ENCODE measurements around the gene NUDT22.
A peak's percentile ranks its signal among the peaks of the same experiment; 100 is the strongest.

The NUDT22 gene

DNA sequence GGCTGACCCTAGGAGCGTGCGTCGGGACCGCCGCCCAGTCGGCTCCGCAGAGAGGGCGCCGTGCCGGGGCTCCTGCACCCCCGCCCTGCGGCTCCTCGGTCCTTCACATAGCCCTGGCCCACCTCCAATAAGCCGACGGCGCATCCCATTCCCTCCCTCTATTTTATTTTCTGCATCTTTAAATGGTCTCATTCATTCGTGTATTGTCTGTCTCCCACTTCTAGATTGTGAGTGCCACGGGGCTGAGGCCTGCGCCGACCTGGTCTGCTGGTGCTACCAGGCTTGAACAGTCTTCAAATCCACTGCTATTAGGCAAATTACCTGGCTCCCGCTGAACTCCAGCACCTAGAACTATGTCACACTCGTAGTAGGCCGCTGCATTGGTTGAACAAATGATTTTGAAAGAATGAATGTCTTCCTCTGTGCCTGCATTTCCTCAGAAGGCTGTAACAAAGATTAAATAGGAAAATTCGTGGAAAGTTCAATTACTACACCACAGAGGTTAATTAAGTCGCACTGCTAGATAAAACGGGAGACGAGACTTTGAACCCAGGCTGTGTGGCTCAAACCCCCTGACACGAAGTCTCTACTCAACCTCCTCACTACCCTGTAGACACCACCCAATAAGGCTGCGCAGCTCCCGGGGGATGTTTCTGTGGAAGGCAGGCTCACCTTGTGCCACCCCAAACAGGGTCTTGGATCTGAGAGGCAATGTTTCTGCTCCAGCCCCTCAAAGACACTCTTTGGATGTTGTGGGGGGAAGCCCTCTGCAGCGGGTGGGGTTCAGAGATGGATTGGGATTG is 21.9 kb downstream of the NUDT22 start:
- peak overlapping the region; percentile 95 to 100 for H3K4me3 ChIP-seq (ENCODE audit: low read depth in 1 of 2, low read length in 2 of 2)
- peak overlapping the region; percentile 67 to 92 for H3K9ac ChIP-seq (ENCODE audit: low read depth in 1 of 2, low read length in 2 of 2)
- H3K36me3 ChIP-seq (ENCODE audit: control insufficient read depth in 1 of 2, insufficient read depth in 2 of 2, low read length in 2 of 2): peaks cover 0 to 12% of the 10 kb centered on the region in 2 donors
- peak overlapping the region; percentile 30 for H3K27ac ChIP-seq (ENCODE audit: low read depth, low read length)
- H3K4me1 ChIP-seq (ENCODE audit: control insufficient read depth in 1 of 2, insufficient read depth in 2 of 2, low read length in 2 of 2): peaks cover 52 to 74% of the 10 kb centered on the region in 2 donors
- H3K9me3 ChIP-seq (ENCODE audit: control insufficient read depth in 1 of 2, low read length in 2 of 2): no peaks in the 10 kb centered on the region
- no peaks in the 10 kb centered on the region for H3K27me3 ChIP-seq (ENCODE audit: control insufficient read depth in 1 of 2, insufficient read depth in 2 of 2, low read length in 2 of 2)

DNA sequence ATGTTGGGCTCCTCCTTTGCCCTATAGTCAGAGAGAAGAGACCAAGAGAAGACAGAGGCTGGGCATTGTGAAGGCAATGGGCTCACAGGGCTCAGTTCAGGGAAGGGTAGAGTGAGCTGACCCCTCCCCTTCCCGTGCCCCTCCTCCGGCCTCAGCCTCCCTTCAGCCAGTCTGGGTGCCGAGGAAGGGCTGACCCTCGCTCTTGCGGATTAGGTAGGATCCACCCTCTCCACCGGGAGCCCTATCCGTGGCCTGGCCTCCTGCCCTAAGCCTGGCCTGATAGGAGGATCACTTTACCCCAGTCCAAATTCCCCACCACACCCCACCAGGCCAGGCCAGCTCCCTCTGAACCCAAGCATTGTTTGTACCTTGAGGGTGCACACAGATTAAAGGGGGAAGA is 22.5 kb downstream of the NUDT22 start:
- peak overlapping the region in 1 of 2 donors; percentile 100 for H3K4me3 ChIP-seq (ENCODE audit: low read depth in 1 of 2, low read length in 2 of 2)
- H3K27ac ChIP-seq (ENCODE audit: low read depth, low read length): no peak overlapping the region
- H3K9ac ChIP-seq (ENCODE audit: low read depth in 1 of 2, low read length in 2 of 2): peak overlapping the region; percentile 38 to 92
- peaks cover 52 to 74% of the 10 kb centered on the region in 2 donors for H3K4me1 ChIP-seq (ENCODE audit: control insufficient read depth in 1 of 2, insufficient read depth in 2 of 2, low read length in 2 of 2)
- no peaks in the 10 kb centered on the region for H3K9me3 ChIP-seq (ENCODE audit: control insufficient read depth in 1 of 2, low read length in 2 of 2)
- no peaks in the 10 kb centered on the region for H3K27me3 ChIP-seq (ENCODE audit: control insufficient read depth in 1 of 2, insufficient read depth in 2 of 2, low read length in 2 of 2)
- H3K36me3 ChIP-seq (ENCODE audit: control insufficient read depth in 1 of 2, insufficient read depth in 2 of 2, low read length in 2 of 2): peaks cover 0 to 7% of the 10 kb centered on the region in 2 donors

- no peak overlapping the region for H3K4me3 ChIP-seq (ENCODE audit: low read depth in 1 of 2, low read length in 2 of 2)
- H3K27ac ChIP-seq (ENCODE audit: low read depth, low read length): no peak overlapping the region
- no peaks in the 10 kb centered on the region for H3K27me3 ChIP-seq (ENCODE audit: control insufficient read depth in 1 of 2, insufficient read depth in 2 of 2, low read length in 2 of 2)
- peak overlapping the region in 1 of 2 donors; percentile 25 for H3K9ac ChIP-seq (ENCODE audit: low read depth in 1 of 2, low read length in 2 of 2)
- H3K4me1 ChIP-seq (ENCODE audit: control insufficient read depth in 1 of 2, insufficient read depth in 2 of 2, low read length in 2 of 2): peaks cover 54 to 74% of the 10 kb centered on the region in 2 donors
- no peaks in the 10 kb centered on the region for H3K9me3 ChIP-seq (ENCODE audit: control insufficient read depth in 1 of 2, low read length in 2 of 2)
- peaks cover 0 to 4% of the 10 kb centered on the region in 2 donors for H3K36me3 ChIP-seq (ENCODE audit: control insufficient read depth in 1 of 2, insufficient read depth in 2 of 2, low read length in 2 of 2)
These were observed 23.0 kb downstream of the NUDT22 start for GRCh38 chr11:64249038-64249437.

- Histone ChIP-seq H3K9ac (ENCODE audit: low read depth in 1 of 2, low read length in 2 of 2) (peak overlapping the region; percentile 2 to 61), H3K9me3 (ENCODE audit: control insufficient read depth in 1 of 2, low read length in 2 of 2) (no peaks in the 10 kb centered on the region), H3K27me3 (ENCODE audit: control insufficient read depth in 1 of 2, insufficient read depth in 2 of 2, low read length in 2 of 2) (no peaks in the 10 kb centered on the region), H3K4me1 (ENCODE audit: control insufficient read depth in 1 of 2, insufficient read depth in 2 of 2, low read length in 2 of 2) (peaks cover 58 to 78% of the 10 kb centered on the region in 2 donors), H3K27ac (ENCODE audit: low read depth, low read length) (no peak overlapping the region), H3K36me3 (ENCODE audit: control insufficient read depth in 1 of 2, insufficient read depth in 2 of 2, low read length in 2 of 2) (peaks cover under 1 to 9% of the 10 kb centered on the region in 2 donors), H3K4me3 (ENCODE audit: low read depth in 1 of 2, low read length in 2 of 2) (no peak overlapping the region)
These were observed 23.7 kb downstream of the NUDT22 start for GRCh38 chr11:64249563-64250414.

DNA sequence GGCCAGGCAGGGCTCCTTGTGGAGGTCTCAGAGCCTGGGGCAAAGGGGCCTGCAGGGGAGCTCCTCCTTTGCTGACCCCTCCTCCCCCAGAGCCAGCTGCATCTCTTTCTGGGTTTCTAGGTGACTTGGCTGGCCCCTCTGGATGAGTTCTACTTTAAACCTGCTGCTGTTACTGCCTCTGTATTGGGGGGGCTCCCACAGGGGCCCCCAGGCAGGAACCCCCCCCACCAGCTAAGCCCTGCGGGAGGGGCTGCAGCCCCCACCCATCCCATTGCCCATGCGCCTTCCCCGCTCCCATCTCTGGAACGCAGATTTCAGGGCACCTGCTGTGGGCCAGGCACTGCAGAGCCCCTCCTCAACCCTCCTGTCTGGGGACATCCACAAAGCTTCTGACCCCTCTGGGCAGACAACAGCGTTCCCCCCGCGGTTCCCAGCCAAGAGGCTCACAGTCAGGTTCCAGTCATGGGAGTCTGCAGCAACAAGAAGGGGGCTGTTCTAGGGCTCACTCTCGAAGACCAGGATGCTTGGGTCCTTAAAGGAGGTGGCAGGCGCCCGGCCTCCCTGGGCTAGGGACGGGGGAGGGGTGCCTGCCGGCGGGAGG is 24.4 kb downstream of the NUDT22 start:
- peaks cover 7 to 16% of the 10 kb centered on the region in 2 donors for H3K36me3 ChIP-seq (ENCODE audit: control insufficient read depth in 1 of 2, insufficient read depth in 2 of 2, low read length in 2 of 2)
- H3K27me3 ChIP-seq (ENCODE audit: control insufficient read depth in 1 of 2, insufficient read depth in 2 of 2, low read length in 2 of 2): no peaks in the 10 kb centered on the region
- peak overlapping the region; percentile 66 to 72 for H3K4me3 ChIP-seq (ENCODE audit: low read depth in 1 of 2, low read length in 2 of 2)
- no peaks in the 10 kb centered on the region for H3K9me3 ChIP-seq (ENCODE audit: control insufficient read depth in 1 of 2, low read length in 2 of 2)
- peaks cover 63 to 76% of the 10 kb centered on the region in 2 donors for H3K4me1 ChIP-seq (ENCODE audit: control insufficient read depth in 1 of 2, insufficient read depth in 2 of 2, low read length in 2 of 2)
- peak overlapping the region; percentile 61 to 82 for H3K9ac ChIP-seq (ENCODE audit: low read depth in 1 of 2, low read length in 2 of 2)
- H3K27ac ChIP-seq (ENCODE audit: low read depth, low read length): peak overlapping the region; percentile 39

DNA sequence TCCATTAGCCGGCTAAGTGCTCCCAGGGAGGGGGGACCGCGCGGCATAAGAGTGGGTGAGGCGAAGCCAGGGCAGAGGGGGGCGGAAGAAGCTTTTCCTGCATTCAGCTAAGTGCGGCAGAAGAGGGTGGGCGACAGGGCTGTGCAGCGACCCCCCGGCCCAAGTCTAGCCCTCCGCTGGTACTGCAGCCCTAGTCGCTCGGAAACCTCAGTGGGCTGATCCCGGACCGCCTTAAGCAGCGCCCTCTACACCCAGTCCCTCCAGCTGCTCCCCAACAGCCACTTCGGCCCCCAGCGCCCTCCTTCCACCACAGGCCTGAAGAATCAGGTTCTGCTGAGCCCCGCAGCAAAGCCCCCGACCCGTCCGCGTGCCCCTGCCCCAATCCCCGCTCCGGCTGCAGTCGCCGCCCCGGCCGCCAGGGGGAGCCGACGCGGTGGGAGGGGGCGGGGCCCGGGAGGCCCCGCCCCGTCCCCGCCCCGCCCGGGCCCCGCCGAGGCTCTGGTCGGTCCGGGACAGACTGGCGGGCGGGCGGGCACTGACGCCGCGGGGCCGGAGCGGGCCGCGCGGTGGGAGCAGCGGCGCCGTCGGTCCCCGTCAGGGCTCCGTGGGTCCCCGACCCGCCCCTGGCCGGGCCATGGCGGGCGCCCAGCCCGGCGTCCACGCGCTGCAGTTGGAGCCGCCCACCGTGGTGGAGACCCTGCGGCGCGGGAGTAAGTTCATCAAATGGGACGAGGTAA is 25.1 kb downstream of the NUDT22 start, which contains the start of gene PLCB3:
Gene PLCB3, plus strand, starts transcription at position 515 of the 737 bp plus-strand sequence. Its CDS starts 120 bp downstream, at position 635.
- Histone ChIP-seq H3K4me1 (ENCODE audit: control insufficient read depth in 1 of 2, insufficient read depth in 2 of 2, low read length in 2 of 2) (peaks cover 59 to 71% of the 10 kb centered on the region in 2 donors), H3K27me3 (ENCODE audit: control insufficient read depth in 1 of 2, insufficient read depth in 2 of 2, low read length in 2 of 2) (no peaks in the 10 kb centered on the region), H3K9ac (ENCODE audit: low read depth in 1 of 2, low read length in 2 of 2) (peak within 1 kb of the TSS; percentile 84 to 89)

GRCh38 chr11:64251753-64252002 is 25.6 kb downstream of the NUDT22 start:
- no peaks in the 10 kb centered on the region for H3K9me3 ChIP-seq (ENCODE audit: control insufficient read depth in 1 of 2, low read length in 2 of 2)
- peak overlapping the region; percentile 84 to 89 for H3K9ac ChIP-seq (ENCODE audit: low read depth in 1 of 2, low read length in 2 of 2)
- H3K36me3 ChIP-seq (ENCODE audit: control insufficient read depth in 1 of 2, insufficient read depth in 2 of 2, low read length in 2 of 2): peaks cover 16 to 28% of the 10 kb centered on the region in 2 donors
- no peaks in the 10 kb centered on the region for H3K27me3 ChIP-seq (ENCODE audit: control insufficient read depth in 1 of 2, insufficient read depth in 2 of 2, low read length in 2 of 2)
- peak overlapping the region; percentile 94 for H3K27ac ChIP-seq (ENCODE audit: low read depth, low read length)
- peak overlapping the region; percentile 66 to 90 for H3K4me3 ChIP-seq (ENCODE audit: low read depth in 1 of 2, low read length in 2 of 2)
- peaks cover 59 to 71% of the 10 kb centered on the region in 2 donors for H3K4me1 ChIP-seq (ENCODE audit: control insufficient read depth in 1 of 2, insufficient read depth in 2 of 2, low read length in 2 of 2)

More for the DNA sequence above, 25.1 kb downstream of the NUDT22 start, which contains the start of gene PLCB3:
- Histone ChIP-seq H3K9me3 (ENCODE audit: control insufficient read depth in 1 of 2, low read length in 2 of 2) (no peaks in the 10 kb centered on the region), H3K4me3 (ENCODE audit: low read depth in 1 of 2, low read length in 2 of 2) (peak within 1 kb of the TSS; percentile 66 to 90), H3K36me3 (ENCODE audit: control insufficient read depth in 1 of 2, insufficient read depth in 2 of 2, low read length in 2 of 2) (peaks cover 11 to 23% of the 10 kb centered on the region in 2 donors), H3K27ac (ENCODE audit: low read depth, low read length) (peak within 1 kb of the TSS; percentile 94)

DNA sequence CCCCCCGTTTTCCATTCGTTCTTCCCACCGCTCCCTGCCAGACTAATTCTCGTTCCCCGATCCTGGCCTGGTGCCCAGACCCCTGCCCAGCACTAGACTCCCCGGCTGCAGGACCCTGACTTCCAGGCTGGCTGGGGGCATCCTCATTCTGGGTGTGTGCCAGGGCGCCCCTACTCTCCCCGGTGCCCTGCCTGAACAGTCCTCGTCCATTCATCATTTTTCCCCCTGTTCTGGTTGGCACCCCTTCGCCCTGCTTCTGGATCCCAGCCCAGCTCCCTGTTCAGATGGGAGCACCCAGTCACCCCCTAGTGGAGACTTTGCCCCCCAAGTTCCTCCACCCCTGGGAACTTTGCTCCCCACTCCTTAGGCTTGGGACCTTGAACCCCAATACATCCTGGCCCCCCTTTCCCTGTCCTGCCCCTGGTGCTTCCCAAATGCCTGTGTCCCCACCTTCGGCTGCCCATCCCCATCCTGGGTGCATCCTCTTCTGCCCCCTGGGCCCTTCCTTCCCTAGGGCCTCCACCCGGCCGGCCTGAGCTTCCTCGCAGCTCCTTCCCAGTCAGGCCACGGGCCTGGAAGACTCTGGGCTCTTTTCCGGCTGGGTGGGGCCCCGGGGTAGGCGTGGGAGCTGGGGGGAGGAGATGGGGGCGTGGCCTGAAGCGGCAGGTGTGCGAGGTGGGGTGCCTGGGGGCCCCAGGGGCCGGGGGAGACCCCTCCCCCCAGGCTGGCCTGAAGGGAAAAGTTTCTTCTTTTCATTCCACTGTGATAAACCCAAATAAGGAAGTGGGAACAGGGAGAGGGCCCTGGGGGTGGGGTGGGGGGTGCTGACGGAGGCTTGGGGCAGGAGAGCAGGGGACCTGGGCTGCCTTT is 26.2 kb downstream of the NUDT22 start:
- Histone ChIP-seq H3K9me3 (ENCODE audit: control insufficient read depth in 1 of 2, low read length in 2 of 2) (no peaks in the 10 kb centered on the region), H3K27me3 (ENCODE audit: control insufficient read depth in 1 of 2, insufficient read depth in 2 of 2, low read length in 2 of 2) (no peaks in the 10 kb centered on the region), H3K9ac (ENCODE audit: low read depth in 1 of 2, low read length in 2 of 2) (peak overlapping the region; percentile 84 to 89), H3K27ac (ENCODE audit: low read depth, low read length) (peak overlapping the region; percentile 94), H3K4me1 (ENCODE audit: control insufficient read depth in 1 of 2, insufficient read depth in 2 of 2, low read length in 2 of 2) (peaks cover 59 to 68% of the 10 kb centered on the region in 2 donors), H3K36me3 (ENCODE audit: control insufficient read depth in 1 of 2, insufficient read depth in 2 of 2, low read length in 2 of 2) (peaks cover 16 to 31% of the 10 kb centered on the region in 2 donors), H3K4me3 (ENCODE audit: low read depth in 1 of 2, low read length in 2 of 2) (peak overlapping the region; percentile 66 to 90)

DNA sequence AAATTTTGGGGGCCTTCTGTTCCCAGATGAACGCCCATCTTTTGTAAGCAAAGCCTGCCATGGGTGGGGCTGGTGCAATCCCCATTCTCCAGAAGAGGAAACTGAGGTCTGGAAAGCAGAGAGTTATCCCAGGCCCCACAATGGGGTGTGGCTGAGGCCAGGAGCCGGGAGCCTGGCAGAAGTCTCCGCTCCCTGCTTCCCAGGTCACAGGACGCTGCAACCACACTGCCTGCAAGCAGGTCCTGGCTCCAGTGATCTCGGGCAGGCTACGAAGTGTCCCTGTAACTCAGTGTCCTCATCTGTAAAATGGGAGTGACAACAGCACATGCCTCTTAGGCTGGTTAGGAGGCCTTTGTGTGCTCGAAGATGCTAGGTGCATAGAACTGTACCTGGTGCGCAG is 27.0 kb downstream of the NUDT22 start:
- H3K4me3 ChIP-seq (ENCODE audit: low read depth in 1 of 2, low read length in 2 of 2): peak overlapping the region; percentile 66 to 90
- no peaks in the 10 kb centered on the region for H3K27me3 ChIP-seq (ENCODE audit: control insufficient read depth in 1 of 2, insufficient read depth in 2 of 2, low read length in 2 of 2)
- peak overlapping the region; percentile 94 for H3K27ac ChIP-seq (ENCODE audit: low read depth, low read length)
- no peaks in the 10 kb centered on the region for H3K9me3 ChIP-seq (ENCODE audit: control insufficient read depth in 1 of 2, low read length in 2 of 2)
- H3K9ac ChIP-seq (ENCODE audit: low read depth in 1 of 2, low read length in 2 of 2): peak overlapping the region; percentile 56 to 89
- peaks cover 53 to 61% of the 10 kb centered on the region in 2 donors for H3K4me1 ChIP-seq (ENCODE audit: control insufficient read depth in 1 of 2, insufficient read depth in 2 of 2, low read length in 2 of 2)
- H3K36me3 ChIP-seq (ENCODE audit: control insufficient read depth in 1 of 2, insufficient read depth in 2 of 2, low read length in 2 of 2): peaks cover 16 to 37% of the 10 kb centered on the region in 2 donors
